NCI-H226 (cell line): ENCODE measurements around the gene ZFTA.
"Not testable (repeated sequence)": the region's sequence is repeated elsewhere in the genome, so short reads cannot be mapped to it uniquely, and the experiment has no call there.

Experiments
- DNase-seq: peaks from one replicate; pipeline ENCODE4 v3.0.0-alpha.2; 2015

The ZFTA gene

GRCh38 chr11:63771741-63772318 lies 3.3 kb upstream of the ZFTA start:
- DNase-seq: not testable (repeated sequence)

- no peak for DNase-seq
These were observed 2.2 kb upstream of the ZFTA start for GRCh38 chr11:63770763-63771162.

GRCh38 chr11:63769714-63770455 lies 1.3 kb upstream of the ZFTA start:
- DNase-seq: no peak

- DNase-seq: no peak
These were observed 603 bp upstream of the ZFTA start for GRCh38 chr11:63769042-63769713.

- peak; percentile 63 for DNase-seq
These were observed 874 bp downstream of the ZFTA start for GRCh38 chr11:63767565-63768236.

- no peak for DNase-seq
These were observed 1.4 kb downstream of the ZFTA start for GRCh38 chr11:63767267-63767564.

- DNase-seq: no peak
These were observed 1.9 kb downstream of the ZFTA start for GRCh38 chr11:63766531-63767235.

- no peak for DNase-seq
These were observed 2.8 kb downstream of the ZFTA start for GRCh38 chr11:63765688-63766241.

- DNase-seq: peak; percentile 62
These were observed 3.6 kb downstream of the ZFTA start for GRCh38 chr11:63764679-63765647.

GRCh38 chr11:63764340-63764678 lies 4.3 kb downstream of the ZFTA start:
- DNase-seq: no peak

- no peak for DNase-seq
These were observed 4.9 kb downstream of the ZFTA start for GRCh38 chr11:63763496-63764339.

- no peak for DNase-seq
These were observed 5.7 kb downstream of the ZFTA start for GRCh38 chr11:63762654-63763495.

GRCh38 chr11:63761931-63762653 lies 6.5 kb downstream of the ZFTA start:
- DNase-seq: no peak

GRCh38 chr11:63761188-63761587 lies 7.4 kb downstream of the ZFTA start:
- DNase-seq: no peak

GRCh38 chr11:63760487-63761079 lies 8.0 kb downstream of the ZFTA start:
- DNase-seq: no peak

- no peak for DNase-seq
These were observed 11.4 kb downstream of the ZFTA start for GRCh38 chr11:63756919-63757761.

GRCh38 chr11:63749624-63750023 lies 19.0 kb downstream of the ZFTA start:
- DNase-seq: no peak

- no peak for DNase-seq
These were observed 21.6 kb downstream of the ZFTA start for GRCh38 chr11:63747011-63747410.
